HG02588 (cell line): ENCODE data around the gene EFR3B.
"Not testable (repeated sequence)": the region's sequence is repeated elsewhere in the genome, so short reads cannot be mapped to it uniquely, and the experiment has no call there.

Experiments
- ATAC-seq: cut with Tn5 transposase; IDR thresholded peaks from one replicate; pipeline ENCODE4 v1.9.1; 2021; ENCODE audit warnings: mild to moderate bottlenecking, moderate library complexity; ENCODE audit not compliant: unreplicated experiment

The EFR3B gene, protein sequence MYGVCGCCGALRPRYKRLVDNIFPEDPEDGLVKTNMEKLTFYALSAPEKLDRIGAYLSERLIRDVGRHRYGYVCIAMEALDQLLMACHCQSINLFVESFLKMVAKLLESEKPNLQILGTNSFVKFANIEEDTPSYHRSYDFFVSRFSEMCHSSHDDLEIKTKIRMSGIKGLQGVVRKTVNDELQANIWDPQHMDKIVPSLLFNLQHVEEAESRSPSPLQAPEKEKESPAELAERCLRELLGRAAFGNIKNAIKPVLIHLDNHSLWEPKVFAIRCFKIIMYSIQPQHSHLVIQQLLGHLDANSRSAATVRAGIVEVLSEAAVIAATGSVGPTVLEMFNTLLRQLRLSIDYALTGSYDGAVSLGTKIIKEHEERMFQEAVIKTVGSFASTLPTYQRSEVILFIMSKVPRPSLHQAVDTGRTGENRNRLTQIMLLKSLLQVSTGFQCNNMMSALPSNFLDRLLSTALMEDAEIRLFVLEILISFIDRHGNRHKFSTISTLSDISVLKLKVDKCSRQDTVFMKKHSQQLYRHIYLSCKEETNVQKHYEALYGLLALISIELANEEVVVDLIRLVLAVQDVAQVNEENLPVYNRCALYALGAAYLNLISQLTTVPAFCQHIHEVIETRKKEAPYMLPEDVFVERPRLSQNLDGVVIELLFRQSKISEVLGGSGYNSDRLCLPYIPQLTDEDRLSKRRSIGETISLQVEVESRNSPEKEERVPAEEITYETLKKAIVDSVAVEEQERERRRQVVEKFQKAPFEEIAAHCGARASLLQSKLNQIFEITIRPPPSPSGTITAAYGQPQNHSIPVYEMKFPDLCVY

DNA sequence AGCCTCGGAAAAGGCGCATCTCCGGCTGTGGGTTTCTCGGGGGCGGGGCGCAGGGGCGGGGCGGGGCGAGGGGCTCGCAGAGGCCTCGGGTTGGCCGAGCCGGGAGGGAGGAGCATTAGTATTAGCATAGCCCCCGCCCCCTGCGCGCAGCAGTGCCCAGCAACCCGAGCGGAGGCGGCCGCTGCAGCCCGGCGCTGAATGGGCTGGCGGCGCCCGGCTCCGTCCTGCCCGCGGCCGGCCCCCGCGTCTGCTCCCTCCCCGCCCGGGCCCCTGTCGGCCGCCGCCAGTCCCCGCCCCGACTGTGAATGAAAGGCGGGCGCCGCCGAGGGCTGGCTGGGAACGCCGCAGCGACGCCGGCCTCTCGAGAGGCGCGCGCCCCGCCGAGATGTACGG, at the start of gene EFR3B:
Gene EFR3B, plus strand, starts transcription at position 149 of the 393 bp plus-strand sequence. Its CDS starts 237 bp downstream, at position 386.
- peak; percentile 89 for ATAC-seq

DNA sequence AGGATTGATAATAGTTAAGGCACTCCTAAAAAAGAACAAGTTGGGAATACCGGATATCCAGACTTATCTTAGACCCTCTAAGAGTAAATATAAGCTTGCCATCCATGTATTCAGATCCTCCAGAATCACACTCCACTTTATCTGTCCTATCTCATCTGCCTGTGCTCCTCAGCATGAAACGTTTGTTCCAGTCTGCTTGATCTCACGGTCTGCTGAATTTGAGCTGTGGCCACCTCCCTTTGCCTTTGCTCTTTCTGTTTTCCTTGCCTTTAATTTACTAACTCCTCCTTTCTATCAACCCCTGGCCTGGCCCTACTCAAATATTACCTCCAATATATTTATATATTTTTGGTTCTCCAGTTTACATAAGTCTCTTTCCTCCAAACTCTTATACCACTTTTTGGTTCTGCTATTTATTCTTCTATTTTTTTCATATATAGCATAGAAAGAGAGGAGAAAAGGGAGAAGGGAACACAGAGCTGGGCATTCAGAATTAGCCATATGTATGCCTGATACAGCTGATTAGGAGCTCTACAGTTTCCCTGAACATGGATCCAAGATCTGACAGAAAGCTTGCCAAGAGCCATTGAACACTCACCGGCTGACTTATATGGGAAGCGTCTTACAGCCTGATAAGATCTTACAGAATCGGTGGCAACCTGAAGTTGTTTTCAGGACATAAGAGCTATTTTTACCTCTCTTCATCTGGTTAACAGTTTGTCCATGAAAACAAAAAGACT, 48.3 kb upstream of the EFR3B start:
- ATAC-seq: no peak

DNA sequence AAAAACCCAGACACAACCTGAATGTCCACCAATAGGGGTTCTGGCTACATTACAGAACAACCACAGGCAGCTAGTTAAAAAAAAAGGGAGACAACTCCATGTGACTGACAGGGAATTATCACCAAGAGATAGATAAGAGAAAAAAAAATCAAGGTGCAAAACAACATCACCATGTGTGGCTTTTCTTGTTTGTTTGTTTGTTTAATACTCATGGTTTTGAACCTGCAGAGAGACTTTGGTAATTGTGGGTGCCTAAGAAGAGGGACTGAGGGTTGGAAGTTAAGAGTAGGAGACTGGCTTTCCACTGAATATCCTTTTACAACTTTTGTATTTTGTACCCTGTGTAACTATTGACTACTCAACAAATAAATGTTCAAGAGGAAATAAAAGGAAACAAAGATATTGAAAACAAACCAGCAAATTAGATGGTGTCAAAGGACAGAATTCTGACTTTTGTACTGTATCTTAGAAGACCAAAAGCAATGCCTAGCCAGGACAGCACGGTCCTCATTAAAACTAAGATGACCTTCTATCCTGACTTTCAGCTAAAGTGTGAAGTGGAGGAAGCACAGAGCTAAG, 47.6 kb upstream of the EFR3B start:
- no peak for ATAC-seq

DNA sequence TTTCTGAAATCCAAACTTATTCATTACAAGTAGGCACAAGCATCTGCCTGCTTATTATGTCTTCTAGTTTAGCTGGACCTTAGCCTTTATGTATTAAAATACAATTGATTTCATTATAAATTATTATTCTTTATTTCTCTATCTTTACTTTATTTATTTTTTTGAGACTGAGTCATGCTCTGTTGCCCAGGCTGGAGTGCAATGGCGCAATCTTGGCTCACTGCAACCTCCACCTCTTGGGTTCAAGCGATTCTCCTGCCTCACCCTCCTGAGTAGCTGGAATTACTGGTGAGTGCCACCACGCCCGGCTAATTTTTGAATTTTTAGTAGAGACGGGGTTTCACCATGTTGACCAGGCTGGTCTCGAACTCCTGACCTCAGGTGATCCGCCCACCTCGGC, 42.8 kb upstream of the EFR3B start:
- ATAC-seq: not testable (repeated sequence)

DNA sequence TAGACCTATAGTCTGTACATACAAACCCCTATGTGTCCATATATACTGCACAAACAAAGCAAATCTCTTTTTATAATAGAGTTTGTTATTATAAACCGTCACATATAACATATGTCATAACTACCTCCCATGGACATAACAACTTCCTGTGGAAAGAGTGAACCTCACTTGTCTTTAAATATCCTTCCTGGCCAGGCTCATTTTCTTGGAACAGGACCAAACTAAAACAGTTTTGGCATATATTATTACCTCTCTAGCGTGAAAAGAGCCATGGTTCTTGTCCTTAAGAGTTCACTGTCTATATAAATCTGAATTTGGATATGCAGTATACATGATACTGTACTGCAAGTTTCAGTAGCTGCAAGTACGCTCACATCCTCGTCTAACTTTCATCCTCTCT, 41.8 kb upstream of the EFR3B start:
- no peak for ATAC-seq

DNA sequence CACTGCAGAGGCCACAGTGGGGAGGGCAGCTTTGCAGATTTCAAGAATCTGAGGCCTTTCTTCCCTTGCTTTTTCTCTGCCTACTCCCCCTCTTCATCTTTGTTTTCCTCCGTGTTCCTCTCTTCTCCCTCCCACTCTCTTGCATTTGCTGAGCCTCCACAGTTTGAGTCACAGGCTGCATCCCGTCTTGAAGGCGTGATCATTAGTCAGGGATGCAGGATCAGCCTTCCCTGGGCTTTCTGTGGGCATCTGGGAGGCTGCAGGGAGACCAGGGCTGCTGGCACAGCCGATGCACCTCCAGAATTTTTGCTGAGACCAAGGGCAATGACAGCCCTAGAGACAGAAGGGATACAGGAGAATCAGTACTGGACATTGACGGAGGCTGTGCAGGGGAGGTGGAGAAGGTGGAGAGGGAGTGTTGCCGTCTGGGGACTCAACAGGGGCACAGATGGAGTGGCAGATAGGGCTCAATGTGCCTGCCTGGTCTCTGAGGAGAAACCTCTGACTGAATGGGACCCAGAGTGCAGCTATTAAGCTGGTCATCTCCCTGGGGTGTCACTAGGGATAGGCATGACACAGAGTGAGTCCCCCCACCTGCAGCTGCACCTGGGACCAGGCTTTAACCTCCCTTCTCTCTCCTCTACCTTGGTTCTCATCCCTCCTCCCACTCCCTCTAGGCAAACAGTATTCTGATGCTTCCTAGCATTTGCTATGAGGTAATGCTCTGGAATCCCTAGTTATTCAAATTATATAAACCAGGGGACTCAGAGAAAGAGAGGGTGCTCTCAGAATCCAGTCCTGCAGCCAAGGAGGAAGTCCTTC, 41.2 kb upstream of the EFR3B start:
- ATAC-seq: no peak

DNA sequence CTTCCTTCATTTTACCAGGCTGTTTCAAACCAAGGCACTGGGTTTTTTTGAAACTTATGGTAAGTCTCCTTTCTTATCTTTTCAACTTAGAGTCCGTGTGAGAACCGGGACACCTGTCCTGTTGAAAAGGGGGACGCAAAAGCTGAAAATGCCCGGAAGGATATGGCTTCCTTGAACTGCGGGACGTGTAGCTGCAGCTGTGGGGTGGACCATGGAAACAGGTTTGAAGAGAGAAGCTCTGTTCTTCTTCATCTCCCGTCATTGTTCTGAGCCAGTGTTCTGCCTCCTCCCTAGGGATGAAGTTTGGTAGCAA, 40.6 kb upstream of the EFR3B start:
- ATAC-seq: no peak

DNA sequence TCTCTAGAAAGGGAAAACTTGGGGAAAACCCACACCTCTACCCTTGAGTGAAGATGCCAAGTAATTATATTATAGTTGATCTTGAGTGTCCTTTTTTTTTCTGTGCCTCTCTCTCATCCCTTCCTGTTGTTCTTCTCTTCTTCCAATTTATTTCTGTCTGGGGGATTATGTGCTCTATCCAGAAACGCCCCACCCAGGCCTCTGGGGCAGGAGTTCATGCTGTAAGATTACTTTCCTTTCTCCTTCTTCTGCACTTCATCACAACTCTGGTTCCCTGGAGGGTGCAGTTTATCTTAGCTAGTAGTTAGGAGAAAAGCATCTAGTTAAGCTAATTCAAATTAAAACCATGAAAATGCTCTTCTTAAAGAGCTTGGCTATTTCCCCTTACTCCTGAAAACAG, 39.8 kb upstream of the EFR3B start:
- no peak for ATAC-seq

DNA sequence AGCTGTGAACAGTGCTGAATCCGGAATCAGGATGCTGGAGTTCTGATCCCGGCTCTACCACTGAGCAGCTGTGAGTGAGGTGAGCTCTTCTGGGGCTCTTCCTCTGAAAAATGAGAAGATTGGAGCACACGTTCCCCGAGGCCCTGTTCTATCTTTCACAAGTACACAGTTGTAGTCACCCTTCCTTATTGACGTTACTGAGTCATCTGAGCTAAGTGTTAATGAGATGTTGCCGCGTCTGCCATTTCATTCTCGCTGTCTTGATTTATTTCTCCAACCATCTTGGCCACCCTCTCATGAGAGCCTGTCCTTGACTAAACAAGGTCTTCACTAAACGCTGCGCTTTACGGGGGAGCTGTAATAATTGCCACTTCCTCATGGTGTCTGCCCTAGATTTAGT, 31.9 kb upstream of the EFR3B start:
- no peak for ATAC-seq

DNA sequence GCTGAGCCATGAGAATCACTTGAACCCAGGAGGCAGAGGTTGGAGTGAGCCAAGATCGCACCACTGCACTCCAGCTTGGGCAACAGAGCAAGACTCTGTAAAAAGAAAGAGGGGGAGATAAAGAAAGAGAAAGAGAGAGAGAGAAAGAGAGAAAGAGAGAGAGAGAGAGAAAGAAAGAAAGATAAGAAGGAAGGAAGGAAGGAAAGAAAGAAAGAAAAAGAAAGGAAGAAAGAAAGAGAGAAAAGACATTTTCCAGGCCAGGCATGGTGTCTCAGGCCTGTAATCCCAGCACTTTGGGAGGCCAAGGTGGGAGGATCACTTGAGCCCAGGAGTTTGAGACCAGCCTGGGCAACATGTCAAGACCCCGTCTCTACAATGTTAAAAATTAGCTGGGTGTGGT, 30.5 kb upstream of the EFR3B start:
- not testable (repeated sequence) for ATAC-seq

DNA sequence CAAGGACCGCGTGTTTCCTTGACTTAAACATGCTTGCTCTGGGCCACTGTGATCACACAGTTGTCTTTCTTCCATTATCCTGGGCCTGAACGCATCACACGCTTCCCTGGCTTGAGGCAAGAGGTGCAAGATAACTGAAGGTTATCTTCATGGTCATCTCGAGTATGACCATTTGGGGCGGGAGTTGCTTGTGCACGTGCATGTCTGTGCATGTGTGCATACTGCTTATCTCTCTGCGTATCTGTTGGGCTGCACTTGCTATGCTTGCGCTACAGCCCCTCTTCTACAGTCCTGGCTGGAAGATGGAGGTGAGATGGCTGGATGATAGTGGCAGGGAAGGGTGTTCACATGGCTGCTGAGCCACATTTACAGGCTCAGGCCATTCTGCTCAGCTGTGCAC, 27.2 kb upstream of the EFR3B start:
- ATAC-seq: no peak

DNA sequence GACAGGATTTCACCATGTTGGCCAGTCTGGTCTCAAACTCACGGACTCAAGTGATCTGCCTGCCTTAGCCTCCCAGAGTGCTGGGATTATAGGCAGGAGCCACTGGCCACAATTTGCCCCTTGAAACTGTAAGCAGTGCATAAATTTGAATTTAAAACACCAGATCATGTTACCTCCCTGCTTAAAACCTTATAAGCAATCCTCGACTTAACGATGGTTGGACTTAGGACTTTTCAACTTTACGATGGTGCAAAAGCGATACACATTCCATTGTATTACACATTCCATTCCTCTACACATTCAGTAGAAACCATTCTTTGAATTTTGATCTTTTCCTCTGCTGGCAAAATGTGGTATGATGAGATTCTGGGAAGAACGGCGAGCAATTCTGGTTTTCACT, 23.2 kb upstream of the EFR3B start:
- ATAC-seq: no peak

DNA sequence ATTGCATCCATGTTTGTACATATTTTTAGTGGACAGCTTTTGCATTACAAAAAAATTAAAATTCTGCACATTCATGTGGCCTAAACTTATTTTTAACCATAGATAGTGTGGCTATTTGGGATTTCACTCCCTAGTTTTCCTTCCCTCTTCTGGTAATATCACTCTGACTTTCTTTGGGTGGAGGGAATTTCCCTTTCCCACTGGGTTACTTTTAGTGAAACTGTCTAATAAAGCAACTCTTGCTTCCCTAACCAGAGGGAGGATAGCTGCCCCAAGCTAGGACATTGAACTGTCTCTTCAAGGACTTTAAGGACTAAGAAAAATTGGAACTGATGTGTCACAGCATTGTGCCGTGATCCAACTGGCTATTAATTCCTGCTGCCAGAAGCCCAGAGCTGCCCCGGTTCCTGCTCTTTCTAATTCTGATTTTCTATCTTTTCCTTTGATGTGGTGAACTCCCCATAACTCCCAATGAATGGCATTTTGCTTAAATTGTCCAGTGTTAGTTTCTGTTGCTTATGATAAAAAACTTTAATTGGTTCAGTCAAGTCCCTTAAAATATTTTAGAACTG, 20.0 kb upstream of the EFR3B start:
- ATAC-seq: no peak

DNA sequence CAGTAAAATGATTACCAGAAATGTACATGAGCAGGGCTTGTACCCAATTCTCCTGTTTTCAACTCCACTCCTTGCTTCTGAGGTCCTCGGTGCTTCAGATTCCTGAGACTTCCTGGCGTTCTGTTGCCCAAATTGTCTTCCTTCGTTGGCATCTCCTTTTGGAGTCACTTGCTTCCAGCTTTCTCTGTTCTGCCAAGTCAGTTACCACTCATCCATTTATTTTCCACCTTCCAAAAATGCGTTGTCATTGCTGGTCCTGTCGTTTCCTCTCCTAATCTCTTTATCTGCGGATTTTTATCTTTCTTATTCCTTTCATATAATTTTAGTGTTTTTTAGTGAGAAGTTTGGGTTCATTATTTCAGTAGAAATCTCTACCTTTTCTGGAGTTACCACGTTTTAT, 18.5 kb upstream of the EFR3B start:
- no peak for ATAC-seq

DNA sequence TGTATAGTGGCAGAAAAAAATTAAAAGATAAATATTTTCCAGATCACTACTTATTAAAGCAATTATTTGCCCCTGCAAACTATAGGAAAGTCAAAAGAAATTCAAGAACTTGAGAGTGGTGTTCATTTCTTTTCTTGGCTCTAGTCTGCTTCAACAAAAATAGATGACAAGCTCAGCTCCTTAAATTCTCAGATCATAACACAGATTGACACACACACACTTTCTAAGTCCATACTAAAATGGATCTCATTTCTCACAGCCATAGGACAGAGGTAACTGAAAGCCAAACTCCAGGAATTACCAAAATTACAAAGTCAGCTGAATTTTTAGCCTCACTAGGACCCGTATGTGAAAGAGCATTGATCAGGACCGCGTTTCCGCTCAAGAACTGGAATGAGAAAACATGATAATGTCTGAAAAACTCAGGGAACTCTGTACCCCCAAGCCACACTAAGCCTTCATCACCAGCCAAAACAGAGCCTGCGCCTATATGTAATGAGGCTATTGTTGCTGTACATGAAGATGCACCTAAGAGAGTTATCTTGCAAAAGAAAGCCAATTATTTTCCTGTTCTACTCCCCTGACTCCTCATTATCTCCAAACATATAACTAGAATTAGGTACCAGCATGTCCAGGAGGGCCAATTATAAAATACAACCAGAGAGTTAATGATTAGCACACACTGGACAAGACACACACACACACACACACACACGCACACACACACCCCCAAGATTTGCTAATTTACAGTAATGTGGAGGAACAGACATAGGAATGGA, 16.5 kb upstream of the EFR3B start:
- ATAC-seq: no peak

DNA sequence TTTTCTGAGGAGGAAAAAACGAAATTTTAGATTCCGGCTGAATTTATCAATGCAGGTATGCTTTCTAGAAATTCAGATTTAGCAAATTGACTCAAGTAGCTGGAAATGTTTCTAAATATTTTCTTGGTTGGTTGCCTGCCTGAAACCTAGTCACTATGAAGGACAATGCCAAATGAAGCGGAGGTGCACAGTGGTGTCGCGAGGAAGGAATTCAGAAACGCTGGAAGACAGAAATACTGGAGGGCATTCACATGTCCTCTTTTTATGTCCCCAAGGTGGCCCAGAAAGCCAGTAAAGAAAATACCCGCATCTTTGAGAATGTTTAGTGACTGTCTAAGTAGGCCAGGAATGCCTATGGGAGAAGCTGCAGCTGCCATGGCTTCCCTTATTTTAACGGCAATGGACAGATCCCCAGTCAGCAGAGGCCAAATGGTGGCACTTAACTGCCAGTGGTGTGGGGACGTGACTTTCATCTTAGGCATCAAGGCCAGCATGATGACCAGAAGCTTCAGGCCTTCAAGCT, 15.8 kb upstream of the EFR3B start:
- no peak for ATAC-seq

DNA sequence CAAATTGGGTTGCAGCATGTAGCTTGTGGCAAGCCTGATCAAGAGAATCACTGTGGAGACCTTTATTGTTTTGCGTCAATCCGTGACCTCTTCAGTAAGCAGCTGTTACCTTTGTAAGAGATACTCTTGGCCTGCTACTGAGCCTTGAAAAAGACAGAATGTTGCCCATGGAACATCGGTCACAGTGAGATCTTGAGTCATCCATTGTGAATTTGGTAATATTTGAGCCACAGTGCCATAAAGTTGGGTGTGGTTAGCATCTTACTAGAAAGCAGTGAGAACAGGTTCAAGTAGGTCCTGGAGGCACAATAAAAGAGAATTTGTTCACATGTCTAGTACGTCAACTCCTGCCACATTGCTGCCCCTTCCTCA, 12.7 kb upstream of the EFR3B start:
- ATAC-seq: no peak

DNA sequence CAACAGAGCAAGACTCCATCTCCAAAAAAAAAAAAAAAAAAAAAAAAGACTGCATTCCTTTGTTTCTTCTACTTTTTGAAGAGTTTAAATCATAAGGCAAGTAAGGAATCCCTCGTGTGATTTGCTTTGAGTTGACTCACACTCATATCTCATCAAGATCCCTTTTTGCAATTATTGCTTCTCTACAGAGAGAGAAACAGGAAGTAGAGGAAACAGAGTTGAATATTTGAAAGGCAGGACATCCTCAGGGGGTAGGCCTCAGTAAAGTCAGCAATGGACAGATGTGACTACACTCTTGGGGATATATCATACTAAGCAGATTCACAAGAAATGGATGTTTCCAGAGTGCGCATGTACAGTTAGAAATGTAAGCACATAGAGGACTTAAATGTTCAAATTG, 11.2 kb upstream of the EFR3B start:
- no peak for ATAC-seq

DNA sequence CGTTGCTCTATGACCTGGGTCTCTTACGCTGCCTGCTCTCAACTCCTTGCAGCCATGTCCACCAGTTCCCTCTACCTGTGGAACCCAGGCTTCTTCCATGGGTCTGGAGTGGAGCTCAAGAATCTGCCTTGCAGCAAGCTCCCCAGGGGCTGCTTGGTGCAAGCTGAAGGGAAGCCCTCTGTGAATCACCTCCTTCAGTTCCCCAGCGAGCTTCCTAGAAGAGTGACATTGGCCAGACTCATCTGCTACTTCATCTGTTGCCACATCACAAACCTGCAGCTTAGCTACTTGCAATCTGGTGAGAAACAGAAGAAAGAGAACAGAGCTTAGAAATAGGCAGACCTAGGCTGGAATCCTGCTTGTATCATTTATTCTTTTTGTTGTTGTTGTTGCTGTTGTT, 9.8 kb upstream of the EFR3B start:
- no peak for ATAC-seq
